Adrenal gland (tissue), 12 donors: ENCODE measurements around the gene ST8SIA3. TPM values are rescaled to one million over a fixed set of nuclear protein-coding genes. Genes with fewer than 3 reads are reported as not detected.
"Not testable (repeated sequence)": the region's sequence is repeated elsewhere in the genome, so short reads cannot be mapped to it uniquely, and the experiment has no call there.

ENCODE experiments used
- DNase-seq, 7 donors: peaks; one replicate each; pipeline ENCODE4 v3.0.0-alpha.2; 2019 to 2020
- H3K27ac ChIP-seq, 5 donors: fragments of 200-600 bp; sonication (generic) in 4 of 5; 1 replicate in 3 of 5; 2 replicates in 2 of 5; pipeline versions ENCODE4 v1.5.1 to v1.8.0; 2016 to 2020; ENCODE audit warnings: mild to moderate bottlenecking in 1 of 5
- H3K27me3 ChIP-seq: fragments of 200-600 bp; 2 replicates; pipeline ENCODE4 v1.8.0; 2021
- H3K36me3 ChIP-seq, 2 donors: fragments of 200-600 bp; replicated peaks in 1 of 2; 1 replicate in 1 of 2; 2 replicates in 1 of 2; pipeline versions ENCODE4 v1.5.1 to v1.8.0; 2018 to 2022
- H3K4me1 ChIP-seq, 2 donors: fragments of 200-600 bp; replicated peaks in 1 of 2; 1 replicate in 1 of 2; 2 replicates in 1 of 2; pipeline versions ENCODE4 v1.5.1 to v1.8.0; 2018 to 2021
- H3K4me3 ChIP-seq, 4 donors: fragments of 200-600 bp; sonication (generic) in 3 of 4; one replicate each; pipeline ENCODE4 v1.5.1; 2016 to 2018
- H3K9me3 ChIP-seq, 3 donors: fragments of 200-600 bp; sonication (generic) in 1 of 3; replicated peaks in 1 of 3; 1 replicate in 2 of 3; 2 replicates in 1 of 3; pipeline versions ENCODE4 v1.5.1 to v1.8.0; 2016 to 2021
- CTCF ChIP-seq, 6 experiments: fragments of 450-650 bp in 4 of 6; fragments of 200-600 bp in 2 of 6; sonication (generic) in 1 of 6; IDR thresholded peaks; 1 replicate in 5 of 6; 2 replicates in 1 of 6; pipeline versions ENCODE4 v1.5.1 to v1.8.0; 2016 to 2021; ENCODE audit warnings: antibody characterized with exemption in 6 of 6, mild to moderate bottlenecking in 2 of 6, moderate library complexity in 1 of 6
- POLR2A ChIP-seq, 2 donors: fragments of 450-650 bp; IDR thresholded peaks; one replicate each; pipeline ENCODE4 v1.6.1; 2017; ENCODE audit warnings: antibody characterized with exemption in 2 of 2, mild to moderate bottlenecking in 2 of 2, moderate library complexity in 1 of 2
- WGBS, 4 donors: extraction: QIAGEN DNeasy Blood & Tissue Kit in 2 of 4; methylation state at CpG; one replicate each; pipeline versions ENCODE4 v1.1.5 to v1.1.7; 2013 to 2017; 5-methylcytosine and 5-hydroxymethylcytosine counted together
- intact Hi-C, 2 donors: fragments of 100-400 bp; cut with DNase I; formaldehyde crosslinking; loops; one replicate each; pipeline versions ENCODE4 v1.14.1 to v1.15.0; 2022 to 2023
- polyA plus RNA-seq, 3 donors: library from polyadenylated mRNA; stranded (reverse); fragments of 200-250 nt in 2 of 3; fragments of 350-450 nt in 1 of 3; fragmentation: Illumina TruSeq in 1 of 3; extraction: RNeasy Lipid Tissue Mini Kit (QIAGEN cat#74804) in 1 of 3; gene quantifications; one replicate each; pipeline ENCODE4 v1.2.3, GENCODE V29; 2013 to 2014
- total RNA-seq, 9 donors: library from RNA; depleted of rRNA in 4 of 9; stranded (reverse); fragments of >200 nt in 4 of 9; fragments of 120-200 nt in 1 of 9; fragmentation: NEBNext Ultra II Directional in 1 of 9; extraction: Animal tissue kit (Norgen Biotek cat#: 25700) in 1 of 9; gene quantifications; one replicate each; pipeline versions ENCODE4 v1.1.0 to v1.2.4, GENCODE V29; 2013 to 2023
- donor health status: healthy with polysubstance abuse.
- donor health status: Bipolar disorder and iron deficiency.
- donor health status: DM: yes; HTN: yes; CAD: no.
- donor health status: DM: no; HTN: no; CAD: no.
- donor health status: DM: no; HTN: no; CAD: no.
- donor health status: DM: yes; HTN: yes; CAD: no.

The ST8SIA3 gene
- total and polyA plus RNA-seq, 12 donors = 0.06 to 21.1 (median 2.3) TPM; not detected in 3

GRCh38 chr18:57390044-57390443 lies 37.7 kb downstream of the ST8SIA3 start:
- no peaks in the 10 kb centered on the region for H3K9me3 ChIP-seq
- H3K36me3 ChIP-seq = no peaks in the 10 kb centered on the region
- H3K27me3 ChIP-seq = no peaks in the 10 kb centered on the region
- TF ChIP-seq POLR2A (IDR thresholded peaks at IDR 0.05) (no peak), CTCF (IDR thresholded peaks at IDR 0.05) (no peak)
- intact Hi-C loops = no loop called here
- H3K27ac ChIP-seq = no peak overlapping the region
- H3K4me3 ChIP-seq = no peak overlapping the region
- 29 to 67% (median 38%) methylated on average over 1 to 3 of the region's 3 CpGs for WGBS, 4 donors
- DNase-seq = no peak
- no peaks in the 10 kb centered on the region for H3K4me1 ChIP-seq

DNA sequence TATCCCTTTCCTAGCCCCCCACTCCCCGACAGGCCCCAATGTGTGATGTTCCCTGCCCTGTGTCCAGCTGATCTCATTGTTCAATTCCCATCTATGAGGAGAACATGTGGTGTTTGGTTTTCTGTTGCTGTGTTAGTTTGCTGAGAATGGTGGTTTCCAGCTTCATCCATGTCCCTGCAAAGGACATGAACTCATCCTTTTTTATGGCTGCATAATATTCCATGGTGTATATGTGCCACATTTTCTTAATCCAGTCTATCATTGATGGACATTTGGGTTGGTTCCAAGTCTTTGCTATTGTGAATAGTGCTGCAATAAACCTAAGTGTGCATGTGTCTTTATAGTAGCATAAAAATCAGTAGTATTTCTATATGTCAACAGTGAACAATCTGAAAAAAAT lies 42.4 kb downstream of the ST8SIA3 start:
- 82 to 100% (median 86%) methylated on average over 1 of the region's 1 CpG for WGBS, 4 donors
- H3K27ac ChIP-seq, intact Hi-C loops, H3K27me3 ChIP-seq, H3K9me3 ChIP-seq, H3K4me1 ChIP-seq, H3K4me3 ChIP-seq, DNase-seq, H3K36me3 ChIP-seq: not testable (repeated sequence)

- 78 to 88% (median 86%) methylated on average over 7 of the region's 7 CpGs for WGBS, 4 donors
- intact Hi-C loops, DNase-seq, H3K4me1 ChIP-seq, H3K27ac ChIP-seq, H3K36me3 ChIP-seq, H3K9me3 ChIP-seq, H3K4me3 ChIP-seq, H3K27me3 ChIP-seq: not testable (repeated sequence)
These were observed 44.5 kb downstream of the ST8SIA3 start for GRCh38 chr18:57396831-57397230.

- no peak for DNase-seq
- whole genome bisulfite sequencing, 4 donors = 54 to 69% (median 62%) methylated on average over 2 of the region's 2 CpGs
- Histone ChIP-seq H3K9me3 (no peaks in the 10 kb centered on the region), H3K4me1 (no peaks in the 10 kb centered on the region), H3K36me3 (no peaks in the 10 kb centered on the region), H3K4me3 (no peak overlapping the region), H3K27ac (no peak overlapping the region), H3K27me3 (no peaks in the 10 kb centered on the region)
- TF ChIP-seq POLR2A (IDR thresholded peaks at IDR 0.05) (no peak), CTCF (IDR thresholded peaks at IDR 0.05) (no peak)
- intact Hi-C loops = no loop called here
These were observed 45.2 kb downstream of the ST8SIA3 start for GRCh38 chr18:57397440-57398132.

GRCh38 chr18:57404345-57404744 lies 52.0 kb downstream of the ST8SIA3 start:
- TF ChIP-seq CTCF (IDR thresholded peaks at IDR 0.05) (no peak), POLR2A (IDR thresholded peaks at IDR 0.05) (no peak)
- H3K4me1 ChIP-seq = no peaks in the 10 kb centered on the region
- no peaks in the 10 kb centered on the region for H3K27me3 ChIP-seq
- H3K4me3 ChIP-seq = no peak overlapping the region
- DNase-seq = no peak
- no peak overlapping the region for H3K27ac ChIP-seq
- intact Hi-C loops = no loop called here
- no peaks in the 10 kb centered on the region for H3K36me3 ChIP-seq
- H3K9me3 ChIP-seq = no peaks in the 10 kb centered on the region
